Activated CD8-positive, alpha-beta memory T cell treated with anti-CD3 and anti-CD28 coated beads, Interleukin-2, amount 50 U/mL, for 4 hours (primary cell): ENCODE results near the gene SFSWAP.
"Not testable (repeated sequence)": the region's sequence is repeated elsewhere in the genome, so short reads cannot be mapped to it uniquely, and the experiment has no call there.

ENCODE experiments used
- DNase-seq: peaks from one replicate; pipeline ENCODE4 v3.0.0-alpha.2; 2020

The SFSWAP gene

GRCh38 chr12:131765961-131766360 lies 55.1 kb downstream of the SFSWAP start:
- no peak for DNase-seq

- no peak for DNase-seq
Measured at GRCh38 chr12:131766382-131767107, 55.7 kb downstream of the SFSWAP start.

- no peak for DNase-seq
Measured at GRCh38 chr12:131770120-131770519, 59.2 kb downstream of the SFSWAP start.

GRCh38 chr12:131771965-131772364 lies 61.1 kb downstream of the SFSWAP start:
- DNase-seq: no peak

GRCh38 chr12:131773582-131774221 lies 62.8 kb downstream of the SFSWAP start:
- DNase-seq: no peak

- no peak for DNase-seq
Measured at GRCh38 chr12:131774576-131775391, 63.9 kb downstream of the SFSWAP start.

- DNase-seq: no peak
Measured at GRCh38 chr12:131775392-131776236, 64.7 kb downstream of the SFSWAP start.

GRCh38 chr12:131776237-131776889 lies 65.5 kb downstream of the SFSWAP start:
- DNase-seq: no peak

- DNase-seq: not testable (repeated sequence)
Measured at GRCh38 chr12:131777269-131777668, 66.4 kb downstream of the SFSWAP start.

- no peak for DNase-seq
Measured at GRCh38 chr12:131779027-131779426, 68.1 kb downstream of the SFSWAP start.

- DNase-seq: no peak
Measured at GRCh38 chr12:131782061-131782460, 71.2 kb downstream of the SFSWAP start.

GRCh38 chr12:131783915-131784541 lies 73.1 kb downstream of the SFSWAP start:
- no peak for DNase-seq

GRCh38 chr12:131784909-131785762 lies 74.2 kb downstream of the SFSWAP start:
- DNase-seq: no peak

- no peak for DNase-seq
Measured at GRCh38 chr12:131785763-131786330, 75.0 kb downstream of the SFSWAP start.

GRCh38 chr12:131786331-131786730 lies 75.4 kb downstream of the SFSWAP start:
- no peak for DNase-seq

- DNase-seq: no peak
Measured at GRCh38 chr12:131787143-131787660, 76.3 kb downstream of the SFSWAP start.

- DNase-seq: no peak
Measured at GRCh38 chr12:131788070-131788469, 77.2 kb downstream of the SFSWAP start.

- DNase-seq: no peak
Measured at GRCh38 chr12:131789638-131790037, 78.7 kb downstream of the SFSWAP start.

GRCh38 chr12:131793243-131794022 lies 82.5 kb downstream of the SFSWAP start:
- DNase-seq: no peak
